ENCODE measurements around the gene ARHGAP18.

Gene ARHGAP18

GRCh38 chr6:129638055-129638684 is 71.8 kb downstream of the ARHGAP18 start:
- DNase-seq = no peak

GRCh38 chr6:129637340-129638054 is 72.5 kb downstream of the ARHGAP18 start:
- DNase-seq = no peak

GRCh38 chr6:129635396-129636130 is 74.4 kb downstream of the ARHGAP18 start:
- DNase-seq = no peak

- no peak for DNase-seq
These were observed 75.4 kb downstream of the ARHGAP18 start for GRCh38 chr6:129634411-129635230.

- no peak for DNase-seq
These were observed 76.4 kb downstream of the ARHGAP18 start for GRCh38 chr6:129633529-129633928.

- DNase-seq = no peak
These were observed 77.8 kb downstream of the ARHGAP18 start for GRCh38 chr6:129632172-129632613.

GRCh38 chr6:129631070-129631469 is 78.9 kb downstream of the ARHGAP18 start:
- DNase-seq = no peak

GRCh38 chr6:129630596-129630995 is 79.4 kb downstream of the ARHGAP18 start:
- no peak for DNase-seq

GRCh38 chr6:129628101-129628815 is 81.7 kb downstream of the ARHGAP18 start:
- DNase-seq = no peak

- DNase-seq = no peak
These were observed 85.5 kb downstream of the ARHGAP18 start for GRCh38 chr6:129624488-129624887.

GRCh38 chr6:129623008-129623732 is 86.8 kb downstream of the ARHGAP18 start:
- DNase-seq = no peak

GRCh38 chr6:129621252-129621651 is 88.7 kb downstream of the ARHGAP18 start:
- DNase-seq = peak; percentile 11

- DNase-seq = no peak
These were observed 89.8 kb downstream of the ARHGAP18 start for GRCh38 chr6:129620234-129620610.

- DNase-seq = no peak
These were observed 90.3 kb downstream of the ARHGAP18 start for GRCh38 chr6:129619579-129620233.

GRCh38 chr6:129617986-129618385 is 92.0 kb downstream of the ARHGAP18 start:
- DNase-seq = no peak

GRCh38 chr6:129615496-129615895 is 94.5 kb downstream of the ARHGAP18 start:
- no peak for DNase-seq

- no peak for DNase-seq
These were observed 95.0 kb downstream of the ARHGAP18 start for GRCh38 chr6:129615020-129615419.

GRCh38 chr6:129614464-129614863 is 95.5 kb downstream of the ARHGAP18 start:
- no peak for DNase-seq

- no peak for DNase-seq
These were observed 97.5 kb downstream of the ARHGAP18 start for GRCh38 chr6:129612440-129612839.

GRCh38 chr6:129609635-129610034 is 100.3 kb downstream of the ARHGAP18 start:
- no peak for DNase-seq
